Raji (cell line): ENCODE data around the gene KIAA0825.

Experiments used
- POLR2A ChIP-seq: IDR thresholded peaks from 2 replicates; pipeline ENCODE4 v1.6.1; 2011; ENCODE audit warnings: low read depth, low read length, control low read depth; ENCODE audit not compliant: insufficient read depth

KIAA0825 gene

DNA sequence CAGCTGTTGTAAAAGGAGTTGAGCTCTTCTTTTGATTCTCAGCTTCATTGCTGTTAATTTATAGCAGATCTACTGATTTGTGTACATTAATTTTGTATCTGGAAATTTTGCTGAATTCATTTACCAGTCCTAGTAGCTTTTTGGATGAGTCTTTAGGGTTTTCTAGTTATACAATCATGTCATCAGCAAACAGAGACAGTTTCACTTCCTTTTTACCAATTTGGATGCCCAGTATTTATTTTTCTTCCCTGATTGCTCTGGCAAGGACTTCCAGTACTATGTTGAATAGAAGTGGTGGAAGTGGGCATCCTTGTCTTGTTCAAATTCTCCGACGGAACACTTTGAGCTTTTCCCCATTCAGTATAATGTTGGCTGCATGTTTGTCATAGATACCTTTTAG is 478.1 kb downstream of the KIAA0825 start:
- TF ChIP-seq POLR2A: no peak

GRCh38 chr5:94130077-94130476 is 488.3 kb downstream of the KIAA0825 start:
- TF ChIP-seq POLR2A: no peak

- TF ChIP-seq POLR2A: no peak
Measured at GRCh38 chr5:94125107-94125506, 493.3 kb downstream of the KIAA0825 start.

GRCh38 chr5:94113087-94113486 is 505.3 kb downstream of the KIAA0825 start:
- no peak for TF ChIP-seq POLR2A

DNA sequence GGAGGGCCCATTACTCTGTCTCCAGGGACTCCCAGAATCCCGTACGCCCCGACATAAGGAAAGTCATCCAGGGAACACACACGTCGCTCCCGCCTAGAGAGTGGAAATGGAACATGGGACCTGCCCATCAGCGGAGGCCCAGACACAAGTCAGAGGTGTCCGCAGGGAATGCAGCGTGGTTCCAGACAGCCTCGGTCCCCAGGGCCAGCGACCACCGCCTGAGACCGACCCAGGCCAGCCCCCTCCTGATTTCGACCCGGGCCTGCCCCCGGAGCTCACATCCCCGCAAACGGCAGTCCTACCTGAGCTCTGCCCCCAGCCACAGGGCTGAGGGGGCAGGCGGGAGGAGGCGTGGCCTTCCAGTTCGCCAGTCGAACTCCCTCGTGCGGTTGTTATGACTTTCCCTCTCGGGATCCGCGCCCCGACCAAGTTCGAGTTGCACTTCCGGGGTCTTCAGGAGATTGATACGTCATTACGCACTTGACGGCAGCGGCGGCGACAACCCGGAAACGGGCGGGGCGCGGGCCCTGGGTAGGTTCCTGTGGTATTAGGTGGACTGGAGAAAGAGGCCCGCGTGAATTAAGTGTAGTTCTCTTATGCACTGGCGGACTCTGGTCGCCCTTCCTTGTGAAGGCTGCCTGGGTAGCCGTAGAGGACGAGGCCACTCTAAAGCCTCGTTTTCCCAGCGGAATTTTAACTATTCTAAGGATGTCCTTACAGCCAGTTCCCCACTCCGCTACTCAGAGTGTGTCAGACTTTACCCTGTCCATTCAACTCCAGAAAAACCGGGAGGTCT is 507.0 kb downstream of the KIAA0825 start:
- peak; percentile 54; the same call in 1 of the 2 replicates for TF ChIP-seq POLR2A

DNA sequence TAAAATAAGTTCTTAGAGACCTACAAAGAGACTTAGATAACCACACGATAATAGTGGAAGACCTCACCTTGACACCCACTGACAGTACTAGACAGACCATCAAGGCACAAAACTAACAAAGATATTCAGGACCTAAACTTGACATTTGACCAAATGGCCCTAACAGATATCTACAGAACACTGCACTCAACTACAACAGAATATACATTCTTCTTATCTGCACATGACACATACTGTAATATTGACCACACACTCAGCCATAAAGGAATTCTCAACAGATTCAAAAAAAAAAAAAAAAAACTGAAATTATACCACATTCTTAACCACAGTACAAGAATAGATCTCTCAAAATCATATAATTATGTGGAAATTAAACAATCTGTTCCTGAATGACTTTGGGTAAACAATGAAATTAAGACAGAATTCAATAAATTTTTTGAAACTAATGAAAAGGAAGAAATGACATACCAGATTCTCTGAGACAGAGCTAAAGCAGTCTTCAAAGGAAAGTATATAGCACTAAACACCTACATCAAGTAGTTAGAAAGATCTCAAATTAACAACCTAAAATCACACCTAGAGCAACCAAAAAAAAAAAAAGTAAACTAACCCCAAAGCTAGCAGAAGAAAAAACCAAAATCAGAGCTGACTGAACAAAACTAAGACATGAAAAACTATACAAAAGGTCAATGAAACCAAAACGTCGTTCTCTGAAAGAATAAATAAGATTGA is 514.7 kb downstream of the KIAA0825 start:
- TF ChIP-seq POLR2A: no peak
